Measurements from ENCODE around the gene WDR43. TPM values are rescaled to one million over a fixed set of nuclear protein-coding genes. Genes with fewer than 3 reads are reported as not detected.

Gene WDR43
- polyA plus RNA-seq, 1 of the 3 experiments (the other 2 are of a cell fraction): 35.1 TPM

GRCh38 chr2:28870146-28870891, 24.1 kb upstream of the WDR43 start, which contains the start of gene TRMT61B (continued):
- TF ChIP-seq, protein P1, sequence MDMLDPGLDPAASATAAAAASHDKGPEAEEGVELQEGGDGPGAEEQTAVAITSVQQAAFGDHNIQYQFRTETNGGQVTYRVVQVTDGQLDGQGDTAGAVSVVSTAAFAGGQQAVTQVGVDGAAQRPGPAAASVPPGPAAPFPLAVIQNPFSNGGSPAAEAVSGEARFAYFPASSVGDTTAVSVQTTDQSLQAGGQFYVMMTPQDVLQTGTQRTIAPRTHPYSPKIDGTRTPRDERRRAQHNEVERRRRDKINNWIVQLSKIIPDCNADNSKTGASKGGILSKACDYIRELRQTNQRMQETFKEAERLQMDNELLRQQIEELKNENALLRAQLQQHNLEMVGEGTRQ (IDR thresholded peaks at IDR 0.05; ENCODE audit: borderline replicate concordance, low read depth, low read length): no peak
- 0 out of 2 replicates have a peak, but pooled peaks have one; percentile 22 for TF ChIP-seq GABPA (IDR thresholded peaks at IDR 0.05; ENCODE audit: low read depth)
- TF ChIP-seq EZH2phosphoT487 (IDR thresholded peaks at IDR 0.05; ENCODE audit: borderline replicate concordance, low read depth): no peak
- no peak for TF ChIP-seq IRF3 (IDR thresholded peaks at IDR 0.05; ENCODE audit: low read depth, low read length)
- no peak; the same call in 1 of the 2 replicates for TF ChIP-seq FOSL2 (IDR thresholded peaks at IDR 0.05; ENCODE audit: borderline replicate concordance, low read depth)
- TF ChIP-seq CHD2 (IDR thresholded peaks at IDR 0.05; ENCODE audit: low read length, partially characterized antibody): peak; percentile 87
- peak; percentile 92 for TF ChIP-seq TAF1 (IDR thresholded peaks at IDR 0.05; ENCODE audit: borderline replicate concordance, low read depth, low read length)
- no peak for TF ChIP-seq SMC3 (IDR thresholded peaks at IDR 0.05; ENCODE audit: low read depth, low read length)
- peak; percentile 47; the same call in 1 of the 2 replicates for TF ChIP-seq RCOR1 (IDR thresholded peaks at IDR 0.05; ENCODE audit: low read length)

DNA sequence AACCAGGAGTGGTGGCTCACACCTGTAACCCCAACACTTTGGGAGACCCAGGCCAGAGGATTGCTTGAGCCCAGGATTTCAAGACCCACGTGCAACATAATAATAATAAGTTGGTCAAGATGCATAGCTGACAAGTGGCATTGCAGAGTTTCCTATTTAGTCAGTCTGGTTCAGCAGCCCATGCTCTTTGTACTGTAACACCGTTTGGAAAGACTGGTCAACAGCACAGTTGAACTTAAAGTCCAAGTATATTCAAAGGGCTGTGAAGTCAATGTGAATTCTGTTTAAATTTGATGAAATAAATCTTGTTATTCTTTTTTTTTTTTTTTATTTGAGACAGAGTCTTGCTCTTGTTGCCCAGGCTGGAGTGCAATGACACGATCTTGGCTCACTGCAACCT, 22.8 kb upstream of the WDR43 start:
- no peak overlapping the region for H3K27ac ChIP-seq (ENCODE audit: low read depth in 2 of 2, low read length in 1 of 2)
- H4K20me1 ChIP-seq (ENCODE audit: insufficient read depth): no peaks in the 10 kb centered on the region
- ChIA-PET POLR2A (no interaction called here), CTCF (no interaction called here)
- H3K9me3 ChIP-seq: no peaks in the 10 kb centered on the region
- H3K36me3 ChIP-seq (replicated peaks in 1 of 2; ENCODE audit: control insufficient read depth in 1 of 2, insufficient read depth in 2 of 2, low read length in 1 of 2): no peaks in the 10 kb centered on the region
- peaks cover 35% of the 10 kb centered on the region for H3K79me2 ChIP-seq (ENCODE audit: insufficient read depth)
- H3K9me2 ChIP-seq: no peaks in the 10 kb centered on the region
- H2AFZ ChIP-seq (ENCODE audit: low read depth): no peak overlapping the region
- H3K4me3 ChIP-seq (ENCODE audit: low read depth in 2 of 2, low read length in 1 of 2): no peak overlapping the region
- H3K9ac ChIP-seq: no peak overlapping the region
- peaks cover 10 to 17% of the 10 kb centered on the region in 2 experiments; a peak in 3 of 4 replicates for H3K4me1 ChIP-seq (ENCODE audit: control insufficient read depth in 1 of 2, insufficient read depth in 2 of 2, low read depth in 1 of 2, low read length in 1 of 2)
- H3F3A ChIP-seq (replicated peaks; ENCODE audit: insufficient read depth): peaks cover 3% of the 10 kb centered on the region
- 81% methylated on average over 3 of the region's 3 CpGs for WGBS (ENCODE audit: low lambda C conversion rate)
- TF ChIP-seq EZH2phosphoT487 (IDR thresholded peaks at IDR 0.05; ENCODE audit: borderline replicate concordance, low read depth) (no peak), POLR2AphosphoS5 (IDR thresholded peaks at IDR 0.05; ENCODE audit: low read depth, low read length) (no peak), SIN3A (IDR thresholded peaks at IDR 0.05; ENCODE audit: borderline replicate concordance, low read depth, low read length) (no peak), RXRA (IDR thresholded peaks at IDR 0.05; ENCODE audit: borderline replicate concordance, low read depth) (no peak), MAX (IDR thresholded peaks at IDR 0.05; ENCODE audit: low read depth) (no peak), CTCF (IDR thresholded peaks at IDR 0.05) (no peak), FOXJ3 (CRISPR knock-in tag; IDR thresholded peaks at IDR 0.05) (no peak)
- TF ChIP-seq, protein P2, sequence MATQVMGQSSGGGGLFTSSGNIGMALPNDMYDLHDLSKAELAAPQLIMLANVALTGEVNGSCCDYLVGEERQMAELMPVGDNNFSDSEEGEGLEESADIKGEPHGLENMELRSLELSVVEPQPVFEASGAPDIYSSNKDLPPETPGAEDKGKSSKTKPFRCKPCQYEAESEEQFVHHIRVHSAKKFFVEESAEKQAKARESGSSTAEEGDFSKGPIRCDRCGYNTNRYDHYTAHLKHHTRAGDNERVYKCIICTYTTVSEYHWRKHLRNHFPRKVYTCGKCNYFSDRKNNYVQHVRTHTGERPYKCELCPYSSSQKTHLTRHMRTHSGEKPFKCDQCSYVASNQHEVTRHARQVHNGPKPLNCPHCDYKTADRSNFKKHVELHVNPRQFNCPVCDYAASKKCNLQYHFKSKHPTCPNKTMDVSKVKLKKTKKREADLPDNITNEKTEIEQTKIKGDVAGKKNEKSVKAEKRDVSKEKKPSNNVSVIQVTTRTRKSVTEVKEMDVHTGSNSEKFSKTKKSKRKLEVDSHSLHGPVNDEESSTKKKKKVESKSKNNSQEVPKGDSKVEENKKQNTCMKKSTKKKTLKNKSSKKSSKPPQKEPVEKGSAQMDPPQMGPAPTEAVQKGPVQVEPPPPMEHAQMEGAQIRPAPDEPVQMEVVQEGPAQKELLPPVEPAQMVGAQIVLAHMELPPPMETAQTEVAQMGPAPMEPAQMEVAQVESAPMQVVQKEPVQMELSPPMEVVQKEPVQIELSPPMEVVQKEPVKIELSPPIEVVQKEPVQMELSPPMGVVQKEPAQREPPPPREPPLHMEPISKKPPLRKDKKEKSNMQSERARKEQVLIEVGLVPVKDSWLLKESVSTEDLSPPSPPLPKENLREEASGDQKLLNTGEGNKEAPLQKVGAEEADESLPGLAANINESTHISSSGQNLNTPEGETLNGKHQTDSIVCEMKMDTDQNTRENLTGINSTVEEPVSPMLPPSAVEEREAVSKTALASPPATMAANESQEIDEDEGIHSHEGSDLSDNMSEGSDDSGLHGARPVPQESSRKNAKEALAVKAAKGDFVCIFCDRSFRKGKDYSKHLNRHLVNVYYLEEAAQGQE (IDR thresholded peaks at IDR 0.05; ENCODE audit: low read depth, low read length): no peak
- TF ChIP-seq, protein P3, sequence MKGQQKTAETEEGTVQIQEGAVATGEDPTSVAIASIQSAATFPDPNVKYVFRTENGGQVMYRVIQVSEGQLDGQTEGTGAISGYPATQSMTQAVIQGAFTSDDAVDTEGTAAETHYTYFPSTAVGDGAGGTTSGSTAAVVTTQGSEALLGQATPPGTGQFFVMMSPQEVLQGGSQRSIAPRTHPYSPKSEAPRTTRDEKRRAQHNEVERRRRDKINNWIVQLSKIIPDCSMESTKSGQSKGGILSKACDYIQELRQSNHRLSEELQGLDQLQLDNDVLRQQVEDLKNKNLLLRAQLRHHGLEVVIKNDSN (IDR thresholded peaks at IDR 0.05; ENCODE audit: borderline replicate concordance, low read depth): no peak
- peaks cover 10% of the 10 kb centered on the region; the same call in 1 of the 2 replicates for H3K27me3 ChIP-seq (ENCODE audit: insufficient read depth)
- no peak for DNase-seq
- H3K4me2 ChIP-seq: no peak overlapping the region
